ENCODE data around the gene AKR1C1. TPM values are rescaled to one million over a fixed set of nuclear protein-coding genes. Genes with fewer than 3 reads are reported as not detected.
"Not testable (repeated sequence)": the region's sequence is repeated elsewhere in the genome, so short reads cannot be mapped to it uniquely, and the experiment has no call there.

AKR1C1 gene
- 10 to 100 TPM in 2 of 5 donors, 1 to 10 TPM in 3; 7.2 to 11.2 (median 9.1) TPM for polyA plus RNA-seq (ENCODE audit: insufficient read depth in 1 of 5, insufficient read length in 5 of 5, low replicate concordance in 1 of 5)
- long read RNA-seq, donor 1, full-length matches to known transcripts: 3 of 3 reads
- long read RNA-seq, donor 1, partial matches to known transcripts: 0 of 3 reads
- long read RNA-seq, donor 1, other reads (novel, unspliced or antisense): 0 of 3 reads
- long read RNA-seq, donor 2, full-length matches to known transcripts: 1 of 1 reads
- long read RNA-seq, donor 2, partial matches to known transcripts: 0 of 1 reads
- long read RNA-seq, donor 2, other reads (novel, unspliced or antisense): 0 of 1 reads
- long read RNA-seq, donor 3: 0 reads
- long read RNA-seq, donor 4: 0 reads
- long read RNA-seq, donor 5, full-length matches to known transcripts: 1 of 1 reads
- long read RNA-seq, donor 5, partial matches to known transcripts: 0 of 1 reads
- long read RNA-seq, donor 5, other reads (novel, unspliced or antisense): 0 of 1 reads
- long read RNA-seq, donor 6: 0 reads
- long read RNA-seq, donor 7: 0 reads
- long read RNA-seq, donor 8: 0 reads

GRCh38 chr10:4962876-4963814 lies at the start of gene AKR1C1:
TSS of gene AKR1C1 (plus strand) at chr10:4963415. CDS start at chr10:4963445, 30 bp downstream.
- DNase-seq: not testable (repeated sequence)

- DNase-seq: no peak
Measured at GRCh38 chr10:4914213-4914850, 48.9 kb upstream of the AKR1C1 start.

- no peak for DNase-seq
Measured at GRCh38 chr10:4916086-4916716, 47.0 kb upstream of the AKR1C1 start.

GRCh38 chr10:4918236-4918635 lies 45.0 kb upstream of the AKR1C1 start:
- DNase-seq: no peak

- not testable (repeated sequence) for DNase-seq
Measured at GRCh38 chr10:4924482-4924881, 38.7 kb upstream of the AKR1C1 start.

GRCh38 chr10:4926400-4926799 lies 36.8 kb upstream of the AKR1C1 start:
- DNase-seq: no peak

GRCh38 chr10:4931587-4931986 lies 31.6 kb upstream of the AKR1C1 start:
- no peak for DNase-seq

GRCh38 chr10:4934391-4934987 lies 28.7 kb upstream of the AKR1C1 start:
- no peak for DNase-seq

GRCh38 chr10:4937346-4937745 lies 25.9 kb upstream of the AKR1C1 start:
- DNase-seq: no peak

- DNase-seq: no peak
Measured at GRCh38 chr10:4939224-4940072, 23.8 kb upstream of the AKR1C1 start.

- DNase-seq: not testable (repeated sequence)
Measured at GRCh38 chr10:4940073-4940428, 23.2 kb upstream of the AKR1C1 start.

GRCh38 chr10:4940909-4941308 lies 22.3 kb upstream of the AKR1C1 start:
- DNase-seq: not testable (repeated sequence)

- DNase-seq: no peak
Measured at GRCh38 chr10:4941540-4942330, 21.5 kb upstream of the AKR1C1 start.

GRCh38 chr10:4942931-4943330 lies 20.3 kb upstream of the AKR1C1 start:
- not testable (repeated sequence) for DNase-seq

- DNase-seq: not testable (repeated sequence)
Measured at GRCh38 chr10:4943416-4943815, 19.8 kb upstream of the AKR1C1 start.

- no peak for DNase-seq
Measured at GRCh38 chr10:4943821-4944220, 19.4 kb upstream of the AKR1C1 start.

GRCh38 chr10:4944841-4945240 lies 18.4 kb upstream of the AKR1C1 start:
- no peak for DNase-seq

GRCh38 chr10:4945766-4946717 lies 17.2 kb upstream of the AKR1C1 start:
- DNase-seq: no peak
